WTC11 (cell line): ENCODE data around the gene HLCS.

Experiments
- CDX4 ChIP-seq: fragments of 250-450 bp; sonication (Bioruptor Pico); IDR thresholded peaks from 2 replicates; pipeline ENCODE4 v1.9.0; 2021; ENCODE audit warnings: moderate library complexity, mild to moderate bottlenecking, inconsistent platforms, borderline replicate concordance
- CTCF ChIP-seq: fragments of 200-600 bp; IDR thresholded peaks from 2 replicates; pipeline ENCODE4 v1.8.0; 2022; ENCODE audit warnings: antibody characterized with exemption
- ESRRA ChIP-seq: sonication (generic); formaldehyde crosslinking; IDR thresholded peaks from 2 replicates; pipeline ENCODE4 v1.8.1; 2022; ENCODE audit warnings: mild to moderate bottlenecking, missing genetic modification reagents, borderline replicate concordance
- TCF7 ChIP-seq: sonication (generic); formaldehyde crosslinking; IDR thresholded peaks from 2 replicates; pipeline ENCODE4 v1.8.0; 2022; ENCODE audit warnings: mild to moderate bottlenecking, low read depth, missing genetic modification reagents, moderate library complexity
- ZNF317 ChIP-seq: sonication (generic); formaldehyde crosslinking; IDR thresholded peaks from 2 replicates; pipeline ENCODE4 v1.8.1; 2023; ENCODE audit warnings: low read depth, mild to moderate bottlenecking, moderate library complexity, missing genetic modification reagents, borderline replicate concordance

- TF ChIP-seq ESRRA (CRISPR knock-in tag), result no peak
- no peak for TF ChIP-seq CDX4 (CRISPR knock-in tag)
- TF ChIP-seq CTCF, result no peak
- TF ChIP-seq TCF7 (CRISPR knock-in tag), result no peak
- TF ChIP-seq ZNF317, result no peak
These were observed 255.8 kb downstream of the HLCS start for GRCh38 chr21:36710729-36711048.
